ENCODE measurements around the gene MANF. TPM values are rescaled to one million over a fixed set of nuclear protein-coding genes. Genes with fewer than 3 reads are reported as not detected.

The MANF gene
- total and polyA plus RNA-seq, 2 experiments from 2014 or later: 48.7 to 92.7 TPM

DNA sequence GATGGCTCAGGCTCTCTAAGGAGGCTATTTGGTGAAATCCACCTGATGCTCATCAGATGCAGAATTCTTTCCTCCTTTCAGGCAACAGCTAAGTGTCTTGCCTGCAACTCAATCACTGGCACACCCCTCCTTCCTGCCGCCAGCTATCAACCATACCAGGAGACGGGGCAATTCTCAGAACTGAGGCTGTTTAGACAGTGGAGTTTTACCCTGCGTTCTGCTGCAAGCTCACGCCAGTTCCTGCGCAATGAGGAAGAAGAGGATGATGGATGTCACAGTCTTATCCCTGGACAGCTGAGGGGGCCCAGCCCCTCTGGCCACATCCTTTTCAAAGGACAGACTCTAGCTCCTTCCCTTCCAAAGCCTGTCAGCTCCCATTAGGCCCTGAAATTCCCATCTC is 7.0 kb upstream of the MANF start:
- no peaks in the 10 kb centered on the region for H4K20me1 ChIP-seq (replicated peaks; ENCODE audit: insufficient read depth)
- H3F3A ChIP-seq (replicated peaks; ENCODE audit: low read depth): no peaks in the 10 kb centered on the region
- H3K27me3 ChIP-seq (ENCODE audit: insufficient read depth): no peaks in the 10 kb centered on the region
- Mint-ChIP-seq H3K27me3 (ENCODE audit: insufficient read depth, low read depth, poor library complexity) (peaks cover 4% of the 10 kb centered on the region), H3K36me3 (ENCODE audit: low read depth) (0 out of 3 replicates have a peak, but pooled peaks cover 3% of the 10 kb centered on the region), H3K4me1 (peaks cover 10% of the 10 kb centered on the region), H3K9me3 (no peaks in the 10 kb centered on the region; the same call in 2 of the 3 replicates), H3K4me3 (no peak overlapping the region), H3K27ac (no peak overlapping the region)
- H3K4me3 ChIP-seq: no peak overlapping the region
- ATAC-seq (no peak), DNase-seq (ENCODE audit: low spot score) (no peak)
- H3K4me2 ChIP-seq: no peak overlapping the region
- no peaks in the 10 kb centered on the region for H3K9me2 ChIP-seq (ENCODE audit: insufficient read depth)
- peaks cover 6% of the 10 kb centered on the region for H3K4me1 ChIP-seq (ENCODE audit: insufficient read depth)
- no peak for TF ChIP-seq NANOG (IDR thresholded peaks at IDR 0.05; ENCODE audit: borderline replicate concordance)
- TF ChIP-seq ZNF331 (CRISPR knock-in tag; IDR thresholded peaks at IDR 0.05; ENCODE audit: low read depth): no peak
- TF ChIP-seq REST (IDR thresholded peaks at IDR 0.05; ENCODE audit: unreplicated experiment): no peak
- no peak for TF ChIP-seq EZH2phosphoT487 (IDR thresholded peaks at IDR 0.05; ENCODE audit: unreplicated experiment)
- no peak for TF ChIP-seq EZH2 (IDR thresholded peaks at IDR 0.05; ENCODE audit: low read depth, unreplicated experiment)
- TF ChIP-seq ZNF114 (CRISPR knock-in tag; IDR thresholded peaks at IDR 0.05): no peak
- no peak for TF ChIP-seq CTCF (conservative IDR thresholded peaks at IDR 0.05; ENCODE audit: low read depth in 2 of 2)
- no peak for TF ChIP-seq ETS1 (IDR thresholded peaks at IDR 0.05)
- no peak for TF ChIP-seq ZNF462 (CRISPR knock-in tag; IDR thresholded peaks at IDR 0.05)
- no peak for TF ChIP-seq JUNB (IDR thresholded peaks at IDR 0.05; ENCODE audit: unreplicated experiment)
- no peak for TF ChIP-seq CREB1 (CRISPR knock-in tag; IDR thresholded peaks at IDR 0.05; ENCODE audit: low read depth)
- H3K36me3 ChIP-seq (ENCODE audit: insufficient read depth): no peaks in the 10 kb centered on the region
- H3K27ac ChIP-seq (ENCODE audit: low read depth): no peak overlapping the region
- H3K79me2 ChIP-seq (replicated peaks; ENCODE audit: insufficient read depth): no peaks in the 10 kb centered on the region
- no peak overlapping the region for H2AFZ ChIP-seq

Data from GM23338 (cell line).